Measurements from ENCODE around the gene ZNF784. TPM values are rescaled to one million over a fixed set of nuclear protein-coding genes. Genes with fewer than 3 reads are reported as not detected.
A peak's percentile ranks its signal among the peaks of the same experiment; 100 is the strongest.

The ZNF784 gene
- total and polyA plus RNA-seq, 2 experiments from 2014 or later: 13.3 to 15.1 TPM

DNA sequence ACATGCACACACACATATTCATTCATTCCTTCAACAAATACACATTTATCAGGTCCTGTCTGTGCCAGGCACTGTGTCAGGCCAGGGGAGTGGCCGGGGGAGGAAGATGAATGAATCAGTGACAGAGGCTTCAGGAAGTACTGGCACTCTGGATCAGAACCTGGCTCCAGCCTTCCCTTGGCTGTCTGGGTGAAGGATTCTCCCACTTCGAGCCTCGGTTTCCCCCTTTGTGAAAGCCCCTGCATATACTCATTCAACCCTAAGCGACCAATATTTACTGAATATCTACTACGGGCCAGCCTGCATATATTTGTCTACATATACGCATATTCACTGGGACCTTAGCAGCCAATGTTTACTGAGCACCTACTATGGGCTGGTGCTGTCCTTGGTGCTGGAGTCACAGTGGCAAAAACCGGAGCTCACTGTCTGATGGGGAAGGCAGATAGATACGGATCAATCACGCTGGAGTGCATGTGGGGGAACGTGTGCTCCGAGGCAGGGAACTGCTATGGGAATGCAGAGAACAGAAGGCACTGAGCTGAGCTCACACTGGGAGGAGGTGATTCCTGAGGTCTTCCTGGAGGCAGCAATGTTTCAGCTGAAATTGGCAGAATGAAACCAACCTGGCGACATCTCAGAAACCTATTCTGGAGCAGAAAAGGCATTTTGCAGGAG lies 43.1 kb downstream of the ZNF784 start:
- no peak for DNase-seq (ENCODE audit: low read depth in 1 of 2, low spot score in 1 of 2)
- TF ChIP-seq, protein P1, sequence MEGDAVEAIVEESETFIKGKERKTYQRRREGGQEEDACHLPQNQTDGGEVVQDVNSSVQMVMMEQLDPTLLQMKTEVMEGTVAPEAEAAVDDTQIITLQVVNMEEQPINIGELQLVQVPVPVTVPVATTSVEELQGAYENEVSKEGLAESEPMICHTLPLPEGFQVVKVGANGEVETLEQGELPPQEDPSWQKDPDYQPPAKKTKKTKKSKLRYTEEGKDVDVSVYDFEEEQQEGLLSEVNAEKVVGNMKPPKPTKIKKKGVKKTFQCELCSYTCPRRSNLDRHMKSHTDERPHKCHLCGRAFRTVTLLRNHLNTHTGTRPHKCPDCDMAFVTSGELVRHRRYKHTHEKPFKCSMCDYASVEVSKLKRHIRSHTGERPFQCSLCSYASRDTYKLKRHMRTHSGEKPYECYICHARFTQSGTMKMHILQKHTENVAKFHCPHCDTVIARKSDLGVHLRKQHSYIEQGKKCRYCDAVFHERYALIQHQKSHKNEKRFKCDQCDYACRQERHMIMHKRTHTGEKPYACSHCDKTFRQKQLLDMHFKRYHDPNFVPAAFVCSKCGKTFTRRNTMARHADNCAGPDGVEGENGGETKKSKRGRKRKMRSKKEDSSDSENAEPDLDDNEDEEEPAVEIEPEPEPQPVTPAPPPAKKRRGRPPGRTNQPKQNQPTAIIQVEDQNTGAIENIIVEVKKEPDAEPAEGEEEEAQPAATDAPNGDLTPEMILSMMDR (IDR thresholded peaks at IDR 0.05; ENCODE audit: low read depth, low read length): no peak
- H3K9me3 ChIP-seq (ENCODE audit: low read depth): no peaks in the 10 kb centered on the region
- H3K4me3 ChIP-seq: peak overlapping the region; percentile 72
- H3K27ac ChIP-seq: peak overlapping the region; percentile 94
- no peaks in the 10 kb centered on the region for H3K27me3 ChIP-seq
- H3K36me3 ChIP-seq: peaks cover 8% of the 10 kb centered on the region
- peaks cover 3% of the 10 kb centered on the region for H3K4me1 ChIP-seq (ENCODE audit: low read depth)

DNA sequence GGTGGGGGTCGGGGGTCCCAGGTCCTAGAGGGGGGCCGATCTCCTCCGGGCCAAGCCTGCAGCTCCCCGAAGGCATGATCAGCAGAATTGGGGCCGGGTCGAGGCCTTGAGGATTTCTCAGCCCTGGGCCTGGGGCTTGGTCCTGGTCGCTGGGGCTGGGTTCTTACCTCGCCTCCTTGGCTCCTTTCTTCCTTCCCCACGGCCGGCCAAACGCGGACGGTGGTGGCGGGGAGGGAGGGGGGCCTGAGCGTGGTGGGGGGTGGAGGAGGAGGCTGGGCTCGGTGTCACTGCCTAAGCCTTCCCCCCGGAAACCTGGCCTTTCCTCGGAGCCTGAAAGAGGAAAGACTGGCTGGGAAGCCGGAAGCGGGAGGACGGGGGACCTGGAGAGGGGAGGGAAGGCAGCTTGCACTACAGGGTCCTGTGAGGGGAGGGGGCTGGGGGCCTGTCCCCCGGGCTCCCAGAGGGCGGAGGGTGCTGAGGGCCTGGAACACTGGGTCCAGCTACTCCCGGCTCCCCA lies 43.7 kb downstream of the ZNF784 start, which contains the start of gene ZNF579:
ZNF579 (minus strand) TSS at position 221 of the 517 bp plus-strand sequence. CDS start 1,209 bp downstream, outside the sequence.
- Histone ChIP-seq H3K4me1 (ENCODE audit: low read depth) (no peaks in the 10 kb centered on the region), H3K9me3 (ENCODE audit: low read depth) (no peaks in the 10 kb centered on the region), H3K4me3 (peak within 1 kb of the TSS; percentile 72), H3K27me3 (no peaks in the 10 kb centered on the region), H3K36me3 (peaks cover 8% of the 10 kb centered on the region), H3K27ac (peak within 1 kb of the TSS; percentile 94)
- DNase-seq (ENCODE audit: low read depth in 1 of 2, low spot score in 1 of 2): peak; percentile 87 to 95
- TF ChIP-seq, protein P1 (IDR thresholded peaks at IDR 0.05; ENCODE audit: low read depth, low read length): no peak

DNA sequence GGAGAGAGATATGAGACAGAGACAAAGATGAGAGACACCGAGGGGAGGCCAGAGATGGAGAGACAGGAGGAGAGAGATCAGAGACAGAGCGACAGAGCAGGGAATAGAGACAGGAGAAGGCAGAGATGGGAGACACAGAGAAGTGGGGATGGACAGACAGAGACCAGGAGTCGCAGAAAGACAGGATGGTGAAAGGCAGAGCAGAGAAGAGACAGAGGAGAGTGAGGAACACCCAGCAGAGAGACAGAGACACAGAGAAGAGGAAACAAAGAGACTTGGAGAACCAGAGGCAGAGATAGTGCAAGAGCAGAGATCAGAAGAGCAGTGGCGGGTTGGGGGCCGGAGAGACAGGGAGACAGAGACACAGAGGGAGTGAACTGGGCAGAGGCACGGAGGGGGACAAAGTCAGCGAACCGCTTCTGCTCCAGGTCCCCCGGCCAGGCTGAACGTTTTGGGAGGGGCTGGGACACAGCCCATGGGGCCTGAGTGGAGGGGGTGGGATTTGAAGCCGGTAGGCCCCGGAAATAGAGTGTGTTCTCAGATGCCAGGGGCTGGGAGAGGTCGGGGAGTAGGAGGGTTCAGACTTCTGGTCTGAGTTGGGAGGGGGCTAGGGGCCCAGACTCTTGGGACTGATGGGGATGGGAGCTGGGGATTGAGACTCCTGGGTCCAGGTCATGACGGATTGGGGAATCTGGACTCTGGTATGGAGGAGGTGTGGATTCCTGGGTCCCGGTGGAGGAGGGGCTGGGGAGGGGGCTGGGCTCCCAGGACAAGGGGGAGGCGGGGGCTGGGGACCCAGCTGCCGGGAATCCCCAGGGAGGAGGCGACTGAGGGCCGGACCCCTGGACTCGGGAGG lies 44.4 kb downstream of the ZNF784 start:
- Histone ChIP-seq H3K9me3 (ENCODE audit: low read depth) (no peaks in the 10 kb centered on the region), H3K27ac (peak overlapping the region; percentile 94), H3K36me3 (peaks cover 8% of the 10 kb centered on the region), H3K27me3 (no peaks in the 10 kb centered on the region), H3K4me3 (peak overlapping the region; percentile 72), H3K4me1 (ENCODE audit: low read depth) (no peaks in the 10 kb centered on the region)
- TF ChIP-seq, protein P1 (IDR thresholded peaks at IDR 0.05; ENCODE audit: low read depth, low read length): no peak
- DNase-seq (ENCODE audit: low read depth in 1 of 2, low spot score in 1 of 2): peak; percentile 44 to 62

DNA sequence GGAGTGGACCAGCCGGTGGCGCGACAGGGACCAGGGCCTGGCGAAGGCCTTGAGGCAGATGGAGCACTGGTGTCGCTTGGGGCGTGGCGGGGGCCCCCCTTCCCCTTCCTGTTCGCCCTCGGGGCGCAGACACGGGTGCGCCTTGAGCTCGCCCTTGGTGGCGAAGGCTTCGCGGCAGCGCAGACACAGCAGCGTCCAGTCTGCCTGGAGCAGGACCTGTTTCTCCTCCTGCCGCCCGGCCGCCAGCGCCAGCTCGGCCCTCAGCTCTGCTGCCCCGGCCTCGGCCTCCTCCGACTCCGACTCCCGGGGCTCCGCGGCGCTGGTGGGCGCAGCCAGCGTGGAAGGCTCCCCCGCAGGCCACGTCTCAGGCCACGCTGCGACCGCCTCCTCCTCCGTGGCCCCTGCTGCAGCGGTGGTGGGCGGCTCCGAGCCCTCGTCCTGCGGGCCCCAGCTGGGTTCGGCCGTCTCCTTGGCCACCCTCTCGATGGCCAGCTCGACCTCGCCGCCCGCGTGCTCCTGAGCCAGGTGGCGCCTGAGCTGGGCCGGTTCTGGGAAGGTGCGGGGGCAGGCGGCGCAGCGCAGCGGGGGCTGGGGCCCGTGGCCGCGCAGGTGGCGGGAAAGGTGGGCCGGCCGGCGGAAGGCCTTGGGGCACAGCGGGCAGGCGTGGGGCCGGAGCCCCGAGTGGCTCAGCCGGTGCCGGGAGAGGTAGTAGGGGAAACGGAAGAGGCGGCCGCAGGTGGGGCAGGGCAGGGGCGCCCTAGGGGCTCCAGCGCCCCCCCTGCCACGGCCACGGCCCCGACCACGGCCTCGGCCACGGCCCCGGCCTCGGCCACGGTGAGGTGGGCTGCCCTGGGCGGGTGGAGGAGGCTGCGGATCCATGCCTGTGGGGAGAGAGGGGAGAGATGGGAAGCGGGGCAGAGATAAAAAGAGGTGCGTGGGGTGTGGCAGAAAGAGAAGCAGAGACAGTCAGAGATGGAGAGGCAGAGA lies 45.3 kb downstream of the ZNF784 start:
- no peak for DNase-seq (ENCODE audit: low read depth in 1 of 2, low spot score in 1 of 2)
- Histone ChIP-seq H3K27ac (no peak overlapping the region), H3K27me3 (no peaks in the 10 kb centered on the region), H3K4me1 (ENCODE audit: low read depth) (no peaks in the 10 kb centered on the region), H3K4me3 (peak overlapping the region; percentile 72), H3K36me3 (peaks cover 8% of the 10 kb centered on the region), H3K9me3 (ENCODE audit: low read depth) (no peaks in the 10 kb centered on the region)
- TF ChIP-seq, protein P1 (IDR thresholded peaks at IDR 0.05; ENCODE audit: low read depth, low read length): no peak
